GM18907 (cell line): Measurements from ENCODE around the gene OR52H1.
"Not testable (repeated sequence)": the region's sequence is repeated elsewhere in the genome, so short reads cannot be mapped to it uniquely, and the experiment has no call there.

Experiments used
- ATAC-seq: cut with Tn5 transposase; IDR thresholded peaks from one replicate; pipeline ENCODE4 v1.9.1; 2021; ENCODE audit warnings: mild to moderate bottlenecking, moderate library complexity; ENCODE audit not compliant: unreplicated experiment

Gene OR52H1

DNA sequence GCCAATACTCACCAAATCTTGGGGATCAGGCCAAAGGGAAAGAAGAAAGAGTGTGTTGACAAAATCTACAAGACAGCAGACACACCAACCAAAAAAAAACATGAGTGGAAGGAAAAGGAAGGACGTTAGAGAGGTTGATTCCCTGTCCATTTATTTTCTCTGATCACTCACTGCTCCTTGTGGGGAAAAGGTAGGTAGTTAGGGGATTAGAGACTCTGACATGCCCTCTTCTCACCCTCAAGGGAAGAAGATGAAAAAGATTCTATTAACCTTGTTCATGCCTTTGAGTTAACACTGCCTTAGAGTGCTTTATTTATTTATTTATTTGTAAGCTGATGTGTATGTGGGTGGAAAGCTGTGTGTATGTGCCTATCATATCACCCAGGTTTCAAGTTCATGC, at the start of gene OR52H1:
Gene OR52H1 (minus strand): TSS at position 101 of the 400 bp plus-strand sequence. CDS start 3,035 bp downstream, outside the sequence.
- ATAC-seq = no peak

DNA sequence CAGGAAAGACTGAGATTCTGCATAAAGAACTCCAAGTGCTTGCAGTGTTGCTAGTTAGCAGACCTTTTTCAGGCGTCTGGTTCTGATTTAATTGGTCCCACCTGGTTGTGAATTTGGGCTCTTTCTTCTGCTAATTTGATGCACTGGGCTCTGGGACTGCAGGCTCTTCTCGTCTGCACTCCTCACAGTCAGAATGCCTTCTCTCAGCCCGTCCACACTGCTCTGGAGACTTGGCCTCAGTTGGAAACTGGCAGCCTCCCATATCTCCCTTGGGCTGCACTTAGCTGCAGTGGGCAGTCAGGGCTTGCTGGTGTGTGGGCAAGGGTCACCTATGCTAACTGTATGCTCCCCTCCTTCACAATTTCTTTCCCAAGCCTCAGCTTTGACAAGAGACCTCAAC, 49.6 kb upstream of the OR52H1 start:
- no peak for ATAC-seq

DNA sequence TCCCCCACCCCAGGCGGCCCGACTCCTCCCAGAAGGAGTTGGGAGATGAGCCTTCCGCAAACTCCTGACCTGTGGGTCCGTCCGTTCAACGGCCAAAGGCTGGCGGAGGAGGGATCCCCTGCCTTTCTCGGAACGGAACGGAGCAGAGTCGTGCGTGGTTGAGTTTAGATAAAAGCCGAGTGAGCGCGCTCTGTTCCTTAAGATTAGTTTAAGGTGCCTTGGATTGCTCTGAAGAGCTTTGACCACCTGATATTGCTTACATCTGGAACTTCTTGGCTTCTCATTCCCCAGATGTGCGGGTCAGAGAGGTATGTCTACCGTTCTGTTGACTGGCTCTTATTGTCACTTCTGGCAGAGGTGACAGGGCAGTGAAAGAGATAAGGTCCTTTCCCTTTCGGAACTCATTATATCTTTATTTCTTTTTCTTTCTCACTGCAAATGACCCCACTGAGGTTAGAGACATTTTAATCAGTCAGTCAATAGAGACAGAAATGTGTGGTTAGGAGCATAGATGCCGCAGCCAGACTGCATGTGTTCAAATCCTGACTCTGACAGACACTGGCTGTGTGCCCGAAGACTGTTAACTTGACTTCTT, 48.4 kb upstream of the OR52H1 start, which contains the start of gene TRIM6:
Gene TRIM6 (plus strand): TSS at position 31 of the 595 bp plus-strand sequence. CDS start 261 bp downstream, at position 292.
- ATAC-seq = no peak

DNA sequence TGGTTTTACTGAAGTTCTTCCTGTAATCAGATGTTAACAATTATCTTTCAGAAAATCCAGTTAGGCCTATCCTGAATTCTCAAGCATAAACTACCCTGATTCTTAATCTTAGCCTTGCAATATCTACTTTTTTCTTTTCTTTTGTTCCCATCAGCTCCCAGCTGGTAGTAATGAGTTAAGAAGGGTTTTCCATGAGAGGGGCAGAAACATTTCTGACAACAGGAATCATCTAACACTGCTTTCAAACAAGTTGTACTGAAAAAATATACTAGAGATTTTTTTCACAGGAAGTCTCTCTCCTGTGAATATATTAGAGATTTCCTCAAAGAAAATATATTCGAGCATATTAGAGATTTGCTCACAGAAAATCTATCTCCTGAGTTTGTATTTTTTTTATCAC, 44.8 kb upstream of the OR52H1 start:
- ATAC-seq = no peak

DNA sequence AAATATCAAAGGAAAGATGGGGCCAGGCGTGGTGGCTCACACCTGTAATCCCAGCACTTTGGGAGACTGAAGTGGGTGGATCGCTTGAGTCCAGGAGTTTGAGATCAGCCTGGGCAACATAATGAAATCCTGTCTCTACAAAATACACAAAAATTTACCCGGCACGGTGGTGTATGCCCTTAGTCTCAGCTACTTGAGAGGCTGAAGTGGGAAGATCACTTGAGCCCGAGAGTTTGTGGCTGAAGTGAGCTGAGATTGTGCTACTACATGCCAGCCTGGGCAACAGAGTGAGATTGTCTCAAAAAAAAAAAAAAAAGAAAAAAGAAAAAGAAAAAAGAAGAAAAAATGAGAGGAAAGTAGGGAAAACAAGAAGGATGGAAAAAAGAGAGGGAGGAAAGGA, 44.3 kb upstream of the OR52H1 start:
- no peak for ATAC-seq

DNA sequence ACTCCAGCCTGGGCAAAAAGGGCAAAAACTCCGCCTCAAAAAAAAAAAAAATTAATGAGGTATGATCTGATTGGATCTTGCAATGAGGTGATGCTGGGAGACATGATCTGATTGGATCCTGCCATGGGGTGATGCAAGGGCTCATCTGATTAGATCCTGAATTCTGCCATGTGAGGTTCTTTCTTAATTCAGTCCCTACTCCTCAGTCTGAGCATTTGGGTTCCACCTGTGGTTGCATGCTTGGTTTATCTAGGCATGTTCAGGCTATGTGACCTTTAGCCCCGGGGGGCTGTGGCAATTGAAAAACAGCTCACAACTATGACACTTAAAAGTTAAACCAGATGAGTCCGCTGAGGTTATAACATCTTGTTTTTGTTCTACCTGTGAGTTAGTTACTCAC, 43.3 kb upstream of the OR52H1 start:
- ATAC-seq = no peak

DNA sequence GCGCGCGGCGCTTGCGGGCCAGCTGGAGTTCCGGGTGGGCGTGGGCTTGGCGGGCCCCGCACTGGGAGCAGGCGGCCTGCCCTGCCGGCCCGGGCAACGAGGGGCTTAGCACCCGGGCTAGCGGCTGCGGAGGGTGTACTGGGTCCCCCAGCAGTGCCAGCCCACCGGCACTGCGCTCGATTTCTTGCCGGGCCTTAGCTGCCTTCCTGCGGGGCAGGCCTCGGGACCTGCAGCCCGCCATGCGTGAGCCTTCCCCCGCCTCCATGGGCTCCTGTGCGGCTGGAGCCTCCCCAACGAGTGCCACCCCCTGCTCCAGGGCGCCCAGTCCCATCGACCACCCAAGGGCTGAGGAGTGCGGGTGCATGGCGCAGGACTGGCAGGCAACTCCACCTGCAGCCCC, 41.6 kb upstream of the OR52H1 start:
- ATAC-seq = not testable (repeated sequence)

DNA sequence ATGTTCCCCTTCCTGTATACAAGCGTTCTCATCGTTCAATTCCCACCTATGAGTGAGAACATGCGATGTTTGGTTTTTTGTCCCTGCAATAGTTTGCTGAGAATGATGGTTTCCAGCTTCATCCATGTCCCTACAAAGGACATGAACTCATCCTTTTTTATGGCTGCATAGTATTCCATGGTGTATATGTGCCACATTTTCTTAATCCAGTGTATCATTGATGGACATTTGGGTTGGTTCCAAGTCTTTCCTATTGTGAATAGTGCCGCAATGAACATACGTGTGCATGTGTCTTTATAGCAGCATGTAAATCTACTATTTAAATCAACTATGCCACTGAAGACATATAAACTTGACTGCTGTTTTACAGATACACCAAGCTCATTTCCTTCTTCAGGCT, 36.1 kb upstream of the OR52H1 start:
- ATAC-seq = not testable (repeated sequence)

DNA sequence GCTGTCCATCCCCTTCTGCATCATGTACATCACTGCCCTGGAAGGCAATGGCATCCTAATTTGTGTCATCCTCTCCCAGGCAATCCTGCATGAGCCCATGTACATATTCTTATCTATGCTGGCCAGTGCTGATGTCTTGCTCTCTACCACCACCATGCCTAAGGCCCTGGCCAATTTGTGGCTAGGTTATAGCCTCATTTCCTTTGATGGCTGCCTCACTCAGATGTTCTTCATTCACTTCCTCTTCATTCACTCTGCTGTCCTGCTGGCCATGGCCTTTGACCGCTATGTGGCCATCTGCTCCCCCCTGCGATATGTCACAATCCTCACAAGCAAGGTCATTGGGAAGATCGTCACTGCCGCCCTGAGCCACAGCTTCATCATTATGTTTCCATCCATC, 32.7 kb upstream of the OR52H1 start:
- ATAC-seq = no peak

DNA sequence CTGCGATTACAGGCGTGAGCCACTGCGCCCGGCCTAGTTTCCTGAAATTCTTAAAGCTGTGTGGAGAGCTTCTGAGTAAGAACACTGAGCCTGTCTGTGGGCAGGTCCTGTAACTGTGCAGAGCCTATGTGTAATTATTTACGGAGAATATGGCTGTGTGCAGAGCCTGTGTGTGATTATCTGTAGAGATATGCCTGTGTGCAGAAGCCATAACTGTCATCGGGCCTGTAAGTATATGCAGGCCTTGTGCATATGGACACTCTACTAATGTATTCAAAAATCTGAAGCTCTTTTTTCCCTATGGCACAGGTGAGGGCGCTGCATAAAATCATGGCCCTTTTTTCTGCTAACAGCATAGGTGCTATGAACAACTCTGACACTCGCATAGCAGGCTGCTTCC, 32.2 kb upstream of the OR52H1 start, which contains the start of gene OR52B6:
Gene OR52B6 (plus strand): TSS at position 301 of the 400 bp plus-strand sequence. CDS start 0 bp downstream, at position 301.
- no peak for ATAC-seq

DNA sequence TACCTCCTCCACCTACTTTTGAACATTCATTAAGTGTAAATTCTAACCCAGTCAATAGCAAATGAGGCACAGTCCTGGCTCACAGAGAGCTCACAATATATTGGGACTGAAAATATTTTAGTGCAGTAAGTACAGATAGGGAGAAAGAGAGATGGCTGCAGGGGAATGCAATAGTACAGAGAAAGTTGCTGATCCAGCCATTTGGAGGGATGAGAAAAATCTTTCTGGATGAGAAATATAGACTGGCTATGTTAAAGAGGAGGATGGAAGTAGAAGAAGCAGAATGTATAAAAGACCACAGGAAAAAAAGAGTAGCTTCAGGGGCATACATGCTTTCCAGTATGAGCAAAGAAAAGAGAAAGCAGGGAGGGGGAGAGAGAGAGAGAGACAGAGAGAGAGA, 28.8 kb upstream of the OR52H1 start:
- ATAC-seq = no peak

DNA sequence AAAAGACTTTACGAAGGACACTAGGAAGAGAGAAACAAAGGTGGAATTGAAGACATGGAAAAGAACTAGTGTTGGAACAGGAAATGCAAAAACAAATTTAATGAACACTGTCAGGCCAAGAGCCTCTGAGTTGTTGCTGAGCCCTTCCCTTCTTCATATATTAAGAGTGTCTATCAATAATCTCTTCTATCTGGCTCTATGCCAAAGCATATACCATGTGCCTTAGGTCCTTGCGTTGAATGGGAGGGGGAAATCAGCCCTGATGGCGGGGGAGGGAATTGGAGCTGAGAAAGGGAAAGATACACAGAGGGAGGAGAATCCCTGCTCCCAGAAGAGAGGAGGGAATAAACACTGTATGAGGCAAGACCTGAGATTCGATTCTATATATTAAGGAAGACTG, 26.8 kb upstream of the OR52H1 start:
- ATAC-seq = no peak

DNA sequence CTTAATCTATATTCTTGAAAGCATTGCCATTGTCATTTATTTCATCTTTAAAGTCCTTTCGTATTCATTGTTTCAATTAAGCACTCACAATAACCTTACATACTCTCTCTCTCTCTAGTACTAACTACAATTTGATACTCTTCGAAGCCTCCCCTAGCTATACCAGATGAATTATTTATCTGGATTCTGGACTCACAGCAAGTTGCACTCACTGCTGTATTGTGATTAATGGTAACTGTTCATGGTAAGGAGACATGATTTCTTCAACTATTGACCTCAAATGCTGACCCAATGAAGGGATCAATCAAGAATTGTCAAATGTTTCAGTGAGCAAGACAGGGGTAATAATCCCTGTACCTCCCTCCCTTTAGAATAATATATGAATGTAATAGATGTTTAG, 26.3 kb upstream of the OR52H1 start:
- no peak for ATAC-seq

DNA sequence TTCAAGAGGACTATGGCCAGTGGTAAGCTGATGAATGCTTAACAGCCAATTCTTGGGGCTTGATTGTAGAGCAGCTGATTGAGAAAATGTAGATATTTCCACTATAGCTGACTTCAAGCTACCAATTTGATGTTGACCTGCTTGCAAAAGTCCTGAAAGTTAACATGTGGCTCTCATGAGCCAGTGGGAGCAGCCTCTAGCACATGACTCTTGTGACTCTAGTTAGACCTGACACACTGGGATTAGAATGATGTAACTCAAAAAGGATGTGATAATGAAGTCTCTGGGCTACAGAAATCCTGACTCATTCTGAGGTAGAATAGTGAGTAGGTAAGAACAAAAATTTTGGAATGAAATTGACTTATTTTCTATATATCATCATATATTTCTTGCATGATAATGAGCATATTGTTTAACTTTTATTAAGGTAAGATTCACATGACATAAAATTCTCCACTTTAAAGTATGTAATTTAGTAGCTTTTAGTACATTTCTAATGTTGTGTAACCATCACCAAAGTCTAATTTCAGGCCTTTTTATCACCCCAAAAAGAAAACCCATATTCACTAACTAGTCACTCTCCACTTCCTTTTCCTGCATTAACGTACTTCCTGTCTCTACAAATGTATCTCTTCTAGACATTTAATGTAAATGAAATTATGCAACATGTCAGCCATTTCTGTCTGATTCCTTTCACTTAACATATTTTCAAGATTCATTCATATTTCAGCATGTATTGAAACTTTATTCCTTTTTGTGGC, 16.1 kb upstream of the OR52H1 start:
- ATAC-seq = no peak

DNA sequence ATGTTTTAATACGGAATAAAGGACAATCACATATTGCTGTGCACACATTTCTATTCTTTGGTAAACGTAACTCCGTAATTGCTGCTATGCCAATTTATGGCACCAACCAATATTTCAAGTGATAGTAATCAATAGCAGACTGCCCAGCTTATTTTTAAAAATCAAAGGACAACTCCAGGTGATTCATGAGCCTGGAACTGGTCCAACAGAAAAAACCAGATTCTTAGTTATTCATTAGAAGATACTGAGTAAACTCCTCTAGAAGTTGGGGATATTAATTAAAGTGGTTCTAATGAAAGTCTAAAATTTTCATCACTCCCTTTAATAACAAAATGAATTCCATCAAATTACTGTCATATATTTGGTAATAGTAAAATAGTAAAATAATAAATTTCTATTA, 9.4 kb upstream of the OR52H1 start:
- no peak for ATAC-seq

DNA sequence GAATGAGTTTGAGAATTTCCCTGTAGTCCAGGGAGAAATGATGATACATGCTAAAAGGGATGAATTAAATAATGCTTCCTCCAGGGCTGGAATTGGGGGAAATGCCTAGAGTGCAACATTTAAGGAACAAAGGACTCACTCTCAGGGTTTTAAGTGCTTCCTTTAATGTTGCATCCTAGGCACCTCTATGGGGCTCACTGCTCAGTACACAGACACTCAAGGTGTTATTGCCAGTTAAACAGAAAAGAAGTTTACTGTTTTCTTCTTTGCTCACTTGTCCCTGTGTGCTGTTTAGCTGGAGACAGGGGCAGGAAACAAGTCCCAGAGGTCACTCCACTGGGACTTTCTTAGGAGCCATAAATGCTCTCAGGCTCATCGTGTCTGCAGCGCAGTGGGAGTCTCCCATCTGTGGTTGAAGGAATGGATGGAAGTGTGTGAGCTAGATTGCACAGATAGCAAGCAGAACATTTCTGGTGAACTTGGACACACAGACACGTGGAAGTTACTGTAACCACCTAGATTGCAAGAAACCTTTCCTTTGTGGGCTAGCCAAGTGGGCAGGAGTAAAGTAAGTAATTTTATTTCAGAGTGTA, 8.4 kb upstream of the OR52H1 start:
- no peak for ATAC-seq

DNA sequence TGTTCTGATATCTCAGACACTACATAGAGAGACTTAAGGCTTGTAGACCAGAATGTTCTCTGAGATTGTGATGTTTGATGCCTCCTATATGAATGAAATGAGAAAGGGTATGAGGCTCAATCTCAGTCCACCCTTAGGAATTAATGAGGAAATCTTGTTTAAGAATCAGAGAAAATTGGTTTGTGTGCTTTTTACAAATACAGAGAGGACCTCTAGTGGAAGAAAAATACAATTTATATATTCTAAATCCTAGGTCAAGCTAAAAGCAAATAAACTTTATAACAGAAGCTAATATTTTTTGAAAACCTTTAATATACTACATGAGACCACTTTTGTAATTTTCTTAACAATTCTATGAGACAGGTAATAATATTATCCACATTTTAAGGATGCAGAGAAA, 5.0 kb upstream of the OR52H1 start:
- ATAC-seq = no peak

DNA sequence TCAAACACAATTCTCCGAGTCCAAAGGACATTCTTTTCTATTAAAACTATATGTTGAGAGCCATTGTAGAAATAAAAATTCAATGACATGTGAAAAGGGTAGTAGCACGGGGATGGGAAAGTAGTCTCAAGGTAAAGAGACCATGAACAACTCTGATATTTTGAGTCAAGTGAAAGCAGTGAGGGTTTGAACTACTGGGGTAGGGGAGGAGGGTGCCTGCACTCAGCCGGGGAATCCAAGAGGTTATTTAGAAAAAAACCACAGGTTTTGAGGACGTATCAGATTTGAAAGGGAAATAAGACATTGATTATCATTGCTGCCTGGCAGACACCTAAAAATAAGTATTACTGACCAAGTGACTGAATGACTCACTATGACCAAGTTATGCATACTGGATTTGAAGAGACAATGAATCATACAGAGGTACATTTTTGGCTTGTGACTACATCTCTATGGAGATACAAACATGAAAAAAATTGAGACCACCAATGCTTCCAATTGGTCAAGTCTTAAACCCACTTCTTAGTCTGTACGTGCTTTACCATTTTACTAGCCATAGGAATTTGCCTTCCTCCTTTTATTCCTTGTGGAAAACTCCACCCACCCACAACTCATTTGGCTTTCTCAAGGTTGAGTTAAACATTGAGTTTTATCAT, 2.2 kb upstream of the OR52H1 start:
- peak; percentile 60 for ATAC-seq

DNA sequence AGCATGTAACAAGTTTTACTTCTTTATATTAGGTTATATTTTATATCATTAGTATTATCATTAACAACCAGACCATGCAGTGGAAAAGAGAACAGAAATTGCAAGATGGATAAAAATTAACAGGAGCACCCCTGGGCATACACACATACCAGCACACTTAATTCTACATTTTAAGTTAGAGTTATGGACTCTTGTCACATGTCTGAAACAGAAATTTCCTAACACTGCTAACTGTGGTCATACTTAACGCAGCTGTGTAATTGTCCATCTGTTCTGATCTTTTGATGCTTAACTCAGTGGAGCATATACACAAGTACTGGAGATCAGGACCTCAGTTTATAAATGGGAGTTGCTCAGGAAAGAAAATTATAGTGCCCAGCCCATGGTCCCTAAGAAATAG, 358 bp downstream of the OR52H1 start:
- ATAC-seq = peak; percentile 94

DNA sequence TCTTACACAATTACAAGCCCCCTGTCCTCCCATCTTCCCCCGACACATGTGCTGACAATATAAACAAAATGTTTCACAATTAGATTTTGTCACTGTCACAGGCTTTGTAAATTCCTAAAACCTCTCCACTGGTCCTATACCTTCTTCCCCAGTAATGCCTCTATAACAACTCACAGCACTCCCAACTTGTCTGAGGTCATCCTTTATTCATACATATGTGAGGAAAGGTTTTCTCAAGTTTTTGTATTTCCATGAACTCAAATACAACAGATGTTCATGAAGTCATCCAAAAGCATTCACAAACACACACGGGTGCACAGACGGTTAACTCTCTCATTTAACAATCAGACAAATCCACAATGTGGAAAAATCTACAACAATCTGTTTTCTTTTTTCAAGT, 1.9 kb downstream of the OR52H1 start:
- no peak for ATAC-seq

DNA sequence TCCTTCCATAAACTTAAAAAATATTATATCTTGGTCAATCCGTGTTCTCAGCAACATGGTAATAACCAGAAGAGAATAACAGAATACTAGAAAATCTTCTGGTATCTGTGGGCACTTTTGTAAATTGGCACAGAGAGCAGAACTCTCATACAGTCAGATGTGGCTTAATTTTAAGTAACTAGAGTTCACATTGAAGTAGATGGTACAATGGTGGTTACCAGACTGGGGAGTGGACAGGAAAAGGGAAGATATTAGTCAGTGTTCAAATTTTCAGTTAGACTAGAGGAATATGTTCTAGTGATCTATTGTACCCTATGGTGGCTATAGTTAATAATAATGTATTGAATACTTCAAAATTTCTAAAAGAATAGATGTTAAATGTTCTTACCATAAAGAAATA, 6.9 kb downstream of the OR52H1 start:
- peak; percentile 79 for ATAC-seq

DNA sequence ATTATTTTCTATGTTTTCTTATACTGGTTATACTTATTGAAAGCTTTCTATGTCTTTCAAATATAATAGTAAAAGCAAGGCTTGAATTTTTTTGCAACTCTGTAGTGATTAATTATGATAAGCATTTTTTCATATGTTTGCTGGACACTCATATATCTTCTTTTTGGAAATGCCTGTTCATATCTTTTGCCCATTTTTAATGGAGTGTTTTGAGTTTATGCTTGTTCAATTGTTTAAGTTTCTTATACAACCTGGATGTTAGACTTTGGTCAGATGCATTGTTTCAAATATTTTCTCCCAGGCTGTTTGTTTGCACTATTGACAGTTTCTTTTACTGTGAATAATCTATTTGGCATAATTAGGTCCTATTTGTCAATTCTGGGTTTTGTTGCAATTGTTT, 11.9 kb downstream of the OR52H1 start:
- no peak for ATAC-seq
